Measurements from ENCODE around the gene CCDC3.

Gene CCDC3

GRCh38 chr10:12974491-12975199, 26.9 kb downstream of the CCDC3 start:
- H3K4me3 ChIP-seq (ENCODE audit: low read depth, low read length): no peak overlapping the region
- no peak for TF ChIP-seq CTCF (IDR thresholded peaks at IDR 0.05; ENCODE audit: low read depth, low read length)

- TF ChIP-seq CTCF (IDR thresholded peaks at IDR 0.05; ENCODE audit: low read depth, low read length): no peak
- H3K4me3 ChIP-seq (ENCODE audit: low read depth, low read length): no peak overlapping the region
Measured at GRCh38 chr10:12974078-12974477, 27.4 kb downstream of the CCDC3 start.

- H3K4me3 ChIP-seq (ENCODE audit: low read depth, low read length): no peak overlapping the region
- no peak for TF ChIP-seq CTCF (IDR thresholded peaks at IDR 0.05; ENCODE audit: low read depth, low read length)
Measured at GRCh38 chr10:12973149-12973718, 28.3 kb downstream of the CCDC3 start.

- no peak for TF ChIP-seq CTCF (IDR thresholded peaks at IDR 0.05; ENCODE audit: low read depth, low read length)
- H3K4me3 ChIP-seq (ENCODE audit: low read depth, low read length): no peak overlapping the region
Measured at GRCh38 chr10:12972146-12972545, 29.4 kb downstream of the CCDC3 start.

- H3K4me3 ChIP-seq (ENCODE audit: low read depth, low read length): no peak overlapping the region
- no peak for TF ChIP-seq CTCF (IDR thresholded peaks at IDR 0.05; ENCODE audit: low read depth, low read length)
Measured at GRCh38 chr10:12971001-12971788, 30.3 kb downstream of the CCDC3 start.

- H3K4me3 ChIP-seq (ENCODE audit: low read depth, low read length): no peak overlapping the region
- TF ChIP-seq CTCF (IDR thresholded peaks at IDR 0.05; ENCODE audit: low read depth, low read length): no peak
Measured at GRCh38 chr10:12969951-12970350, 31.6 kb downstream of the CCDC3 start.

GRCh38 chr10:12966067-12966466, 35.4 kb downstream of the CCDC3 start:
- H3K4me3 ChIP-seq (ENCODE audit: low read depth, low read length): no peak overlapping the region
- TF ChIP-seq CTCF (IDR thresholded peaks at IDR 0.05; ENCODE audit: low read depth, low read length): no peak
